ENCODE results near the gene CTDSP2.
"Not testable (repeated sequence)": the region's sequence is repeated elsewhere in the genome, so short reads cannot be mapped to it uniquely, and the experiment has no call there.

Gene CTDSP2, protein sequence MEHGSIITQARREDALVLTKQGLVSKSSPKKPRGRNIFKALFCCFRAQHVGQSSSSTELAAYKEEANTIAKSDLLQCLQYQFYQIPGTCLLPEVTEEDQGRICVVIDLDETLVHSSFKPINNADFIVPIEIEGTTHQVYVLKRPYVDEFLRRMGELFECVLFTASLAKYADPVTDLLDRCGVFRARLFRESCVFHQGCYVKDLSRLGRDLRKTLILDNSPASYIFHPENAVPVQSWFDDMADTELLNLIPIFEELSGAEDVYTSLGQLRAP

DNA sequence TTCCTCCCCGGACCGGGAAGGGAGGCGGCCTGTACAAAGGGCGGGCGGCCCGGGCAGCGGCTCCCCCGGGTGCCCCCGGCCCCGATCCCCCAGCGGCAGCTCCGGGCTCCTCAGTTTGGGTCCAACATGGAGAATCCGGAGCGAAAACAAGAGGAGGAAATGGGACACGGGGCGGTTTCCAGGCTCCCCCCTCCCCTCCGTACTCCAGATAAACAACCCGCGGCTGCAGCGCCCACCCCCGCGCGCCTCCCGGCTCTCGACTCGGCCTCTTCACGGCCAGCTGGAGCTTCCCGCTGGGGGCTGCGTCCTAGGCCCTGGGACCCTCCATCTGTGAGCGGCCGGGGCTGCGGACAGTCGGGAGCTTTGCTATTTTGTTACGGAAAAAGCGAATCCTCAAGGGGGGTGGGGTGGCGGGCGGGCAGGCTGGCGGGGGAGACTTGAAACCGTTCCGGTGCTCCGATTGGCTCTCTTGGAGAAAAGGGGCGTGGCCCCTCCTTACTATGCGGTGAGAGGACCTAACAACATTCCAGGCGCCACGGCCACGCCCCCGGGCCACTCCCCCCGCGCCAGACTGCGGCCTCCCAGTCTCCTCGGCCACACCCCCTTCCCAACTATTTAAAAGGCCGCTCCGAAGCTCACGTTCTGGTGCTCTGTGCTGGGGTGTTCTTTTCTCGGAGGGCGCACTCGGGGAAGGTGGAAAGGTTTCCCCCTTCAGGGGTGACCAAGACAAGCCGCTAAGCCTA is at the start of gene CTDSP2:
Gene CTDSP2, minus strand, starts transcription at position 153 of the 743 bp plus-strand sequence. CDS start 294 bp downstream, outside the sequence.
- peak; percentile 87 for DNase-seq (ENCODE audit: low read depth)

DNA sequence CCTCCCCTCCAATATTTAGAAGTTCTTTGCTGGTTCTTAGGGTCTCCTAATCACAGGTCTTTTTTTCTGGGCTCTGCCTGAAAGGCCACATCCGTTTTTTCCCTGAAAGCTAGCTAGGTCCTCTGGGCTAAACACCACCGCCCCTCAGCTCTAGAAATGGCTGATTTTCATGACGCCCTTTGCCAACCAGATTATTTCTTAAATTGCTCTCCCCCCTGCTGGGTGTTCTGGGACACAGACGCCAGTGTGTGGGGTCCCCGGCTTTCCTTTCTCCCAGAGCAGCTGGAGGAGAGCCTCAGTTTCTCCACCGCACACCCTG is 49.5 kb upstream of the CTDSP2 start:
- DNase-seq (ENCODE audit: low read depth), result no peak

DNA sequence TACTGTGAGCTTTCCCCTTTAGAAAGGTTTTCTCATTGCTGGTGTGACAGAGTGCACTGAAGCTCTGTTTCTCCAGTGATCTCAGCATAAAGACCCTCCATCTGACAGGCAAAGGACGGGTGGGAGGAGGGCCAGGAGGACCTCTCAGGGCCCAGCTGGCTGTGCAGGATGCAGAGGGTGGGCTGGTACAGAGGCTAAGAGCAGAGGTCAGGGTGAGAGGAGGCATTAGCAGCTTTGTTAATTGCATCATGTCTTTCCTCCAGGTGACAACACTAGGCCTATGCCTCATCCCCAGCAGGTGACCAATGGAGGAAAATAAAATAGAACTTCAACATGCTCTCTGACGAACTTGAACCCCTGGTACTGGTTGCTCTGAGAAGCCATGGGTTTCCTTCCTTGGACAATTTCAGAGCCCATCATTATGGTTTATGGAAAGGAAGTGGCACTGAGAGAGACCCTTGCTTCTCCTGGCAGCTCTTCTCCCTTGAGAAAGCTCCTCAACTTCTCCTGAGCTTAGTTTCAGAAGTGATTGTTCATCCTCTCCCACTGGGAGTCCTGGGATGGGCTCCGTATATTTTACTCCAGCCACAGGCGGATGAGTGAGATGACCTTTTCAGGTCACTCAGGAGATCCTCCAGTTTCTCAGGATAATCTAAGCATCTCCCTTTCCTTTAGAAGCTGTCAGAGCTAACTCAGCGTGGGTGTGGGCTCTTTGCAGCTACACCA is 49.0 kb upstream of the CTDSP2 start:
- no peak for DNase-seq (ENCODE audit: low read depth)

DNA sequence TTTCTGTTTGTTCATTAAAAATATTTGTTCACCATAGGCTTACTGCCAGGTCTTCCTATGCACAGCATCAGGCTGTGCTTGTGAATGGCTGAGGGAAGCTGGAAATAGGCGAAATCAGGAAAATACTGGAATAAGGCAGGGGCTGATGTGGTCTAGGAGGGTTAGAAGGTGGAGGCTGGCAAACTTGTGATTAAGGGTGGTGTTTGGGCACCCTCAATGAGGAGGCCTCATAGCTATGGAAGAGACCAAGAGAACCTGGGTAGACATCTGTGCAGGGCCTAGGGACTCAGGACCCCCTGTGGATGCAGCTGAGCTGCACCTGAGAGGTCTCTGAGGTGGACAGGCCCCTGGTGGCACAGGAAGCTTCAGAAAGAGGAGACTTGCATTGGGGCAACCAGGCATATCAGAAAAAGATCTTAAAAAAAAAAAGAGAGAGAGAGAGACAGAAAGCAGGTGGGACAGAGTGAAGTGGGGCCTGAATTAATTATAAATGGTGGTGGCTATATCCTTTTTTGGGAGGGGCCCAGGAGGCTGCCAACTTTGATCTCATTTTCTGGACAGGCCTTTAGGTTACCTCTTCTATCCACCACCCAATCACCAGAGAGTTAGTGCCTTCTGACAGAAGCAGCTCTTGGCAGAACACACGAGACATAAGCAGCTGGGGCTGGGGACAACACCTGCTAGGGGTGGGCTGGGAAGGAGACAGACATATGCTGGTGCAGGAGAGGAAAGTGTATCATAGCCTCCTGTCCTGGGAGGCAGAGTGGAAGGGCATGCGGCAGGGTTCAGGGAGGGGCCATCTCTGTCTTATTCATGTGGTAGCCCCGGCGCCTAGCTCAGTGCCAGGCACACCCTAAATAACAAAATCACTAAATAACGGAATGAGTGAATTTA is 48.1 kb upstream of the CTDSP2 start:
- no peak for DNase-seq (ENCODE audit: low read depth)

DNA sequence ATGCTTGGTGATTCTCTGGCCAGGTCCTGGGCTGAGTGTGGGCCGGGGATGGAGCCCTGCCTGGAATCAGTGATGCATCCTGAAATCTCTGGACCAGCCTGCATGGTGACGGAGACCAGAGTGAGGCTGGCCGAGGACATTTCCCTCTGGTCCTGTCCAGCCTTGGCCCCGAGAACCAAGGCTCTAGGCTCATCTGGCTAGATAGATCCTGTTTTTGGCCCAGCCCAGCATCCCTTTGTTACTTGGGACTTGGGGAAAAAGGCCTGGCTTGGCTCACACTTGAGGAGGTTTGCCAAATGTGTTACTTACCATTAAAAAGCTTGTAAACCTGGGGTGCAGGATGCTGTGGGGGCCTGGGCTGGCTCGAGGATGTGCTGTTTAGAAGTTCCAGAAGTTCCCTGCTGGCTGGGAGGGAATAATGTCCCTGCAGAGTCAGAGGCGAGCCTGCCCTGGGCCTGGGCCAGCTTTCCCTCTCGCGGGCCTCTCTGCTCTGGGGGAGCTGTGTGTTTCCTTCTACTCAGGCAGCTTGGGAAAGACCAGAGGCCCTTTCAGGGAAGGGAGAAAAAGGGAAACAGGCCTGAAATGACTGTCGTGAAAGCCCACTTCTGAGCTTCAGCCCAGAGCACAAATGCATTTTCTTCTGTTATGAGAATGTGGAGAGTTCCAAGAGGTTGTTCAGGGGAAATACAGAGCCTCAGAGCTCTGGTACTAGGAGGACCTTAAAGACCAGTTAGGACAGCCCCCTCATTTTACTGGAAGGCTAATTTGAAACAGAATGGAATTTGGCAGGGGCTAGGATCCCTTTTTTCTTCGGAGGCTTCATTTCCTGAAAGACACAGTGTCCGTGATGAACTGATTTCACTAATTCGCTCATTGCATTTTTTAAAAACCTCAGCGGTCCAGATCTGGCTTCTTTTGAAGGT is 47.2 kb upstream of the CTDSP2 start:
- DNase-seq (ENCODE audit: low read depth), result no peak

DNA sequence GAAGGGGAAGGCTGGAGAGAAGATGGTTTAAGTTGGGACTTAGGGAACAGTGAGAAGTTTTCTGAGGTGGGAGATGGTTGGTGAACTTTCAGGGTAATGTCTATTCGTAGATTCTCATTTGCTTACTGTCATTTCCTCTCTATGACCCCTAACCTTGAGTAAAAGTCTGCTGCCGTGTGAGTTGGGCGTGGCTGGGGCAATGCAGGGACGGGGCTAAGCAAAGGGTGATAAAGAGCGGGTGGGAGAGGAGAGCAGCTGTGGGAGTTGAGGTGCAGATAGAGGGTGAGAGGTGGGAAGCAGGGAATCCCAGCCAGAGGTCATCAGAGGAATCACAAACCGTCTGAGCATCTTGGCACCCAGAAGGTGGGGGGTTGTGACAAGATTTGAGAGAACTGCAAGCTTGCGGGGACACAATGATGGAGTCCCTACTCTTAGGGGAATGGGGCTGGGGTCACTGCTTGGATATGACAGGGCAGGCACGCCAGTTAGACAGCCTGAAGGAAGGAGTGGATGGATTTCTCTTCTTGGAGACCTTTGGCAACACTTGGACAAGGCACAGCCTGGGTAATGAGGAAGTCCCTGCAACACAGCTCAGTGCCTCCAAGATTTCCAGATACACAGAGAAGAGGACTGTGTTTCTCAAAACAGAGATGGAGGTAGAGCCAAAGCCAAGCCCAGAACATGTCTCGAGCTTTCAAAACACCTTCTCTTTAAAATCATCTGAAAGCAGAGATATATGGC is 45.9 kb upstream of the CTDSP2 start:
- no peak for DNase-seq (ENCODE audit: low read depth)

DNA sequence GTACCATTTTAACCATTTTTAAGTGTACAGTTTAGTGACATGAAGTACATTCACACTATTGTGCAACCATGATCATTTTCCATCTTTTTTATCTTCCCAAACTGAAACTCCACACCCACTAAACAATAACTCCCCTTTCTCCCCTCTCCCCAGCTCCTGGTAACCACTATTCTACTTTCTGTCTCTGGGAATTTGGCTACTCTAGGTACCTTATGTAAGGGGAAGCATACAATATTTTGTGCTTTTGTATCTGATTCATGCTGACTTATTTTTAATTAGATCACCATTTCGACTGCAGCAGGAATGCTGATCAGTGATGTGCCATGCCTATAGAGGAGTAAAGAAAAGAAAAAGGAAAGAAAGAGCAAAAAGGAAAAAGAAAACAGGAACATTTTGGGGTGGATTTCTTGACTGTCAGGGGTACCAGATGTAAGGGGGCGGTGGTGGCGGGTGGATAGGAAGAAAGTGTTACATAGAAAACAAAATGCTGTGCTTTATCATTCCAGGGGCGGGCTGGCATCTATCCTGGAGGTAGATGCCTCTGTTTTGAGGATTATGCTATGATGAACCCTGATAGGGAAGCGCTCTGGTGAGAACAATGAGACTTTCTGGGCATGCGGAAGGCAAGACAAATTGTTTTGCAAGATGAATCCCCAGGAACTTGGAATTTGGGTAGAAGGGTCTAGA is 45.2 kb upstream of the CTDSP2 start:
- DNase-seq (ENCODE audit: low read depth), result no peak

DNA sequence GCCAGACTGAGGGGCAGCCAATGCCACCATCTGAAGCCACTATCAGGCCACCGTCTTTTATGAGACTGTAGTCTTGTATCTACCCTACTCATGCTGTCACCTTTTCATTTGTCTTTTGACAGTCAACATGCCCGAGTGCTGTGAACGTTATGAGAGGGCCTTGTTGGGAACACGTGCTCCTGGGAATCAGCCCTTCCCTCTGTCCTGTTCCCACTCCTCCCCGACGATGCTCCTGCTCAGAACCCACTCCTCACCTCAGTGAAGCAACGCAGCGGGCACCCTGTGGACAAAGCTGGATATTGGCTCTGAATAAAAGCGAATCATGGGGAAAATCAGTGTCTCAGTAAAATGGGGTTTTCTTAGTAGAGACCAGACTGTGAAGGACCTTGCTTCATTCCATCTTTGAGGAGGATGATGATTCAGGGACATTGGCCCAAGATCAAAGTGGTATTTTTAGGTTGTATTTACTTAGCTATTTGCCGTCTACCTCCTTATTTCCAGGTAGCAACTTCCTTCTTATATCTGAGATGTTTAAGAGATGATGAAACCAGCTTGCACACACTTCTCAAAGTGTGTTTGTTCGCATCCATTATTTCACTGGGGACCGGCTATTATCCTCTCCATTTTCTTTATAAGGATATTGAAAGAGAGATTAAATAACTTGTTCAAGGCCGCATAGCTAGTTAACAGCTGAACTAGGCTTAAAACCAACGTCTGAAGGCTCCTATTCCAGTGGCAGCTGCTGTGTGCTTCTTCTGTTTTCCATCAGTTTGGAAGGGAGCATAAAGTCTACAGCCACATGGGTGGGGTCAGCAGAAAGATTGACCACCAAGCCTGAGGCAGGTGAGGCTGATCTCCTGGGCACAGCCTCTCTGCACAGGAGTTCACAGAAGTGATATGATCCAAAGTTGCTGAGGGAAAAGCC is 43.9 kb upstream of the CTDSP2 start:
- DNase-seq (ENCODE audit: low read depth), result no peak

DNA sequence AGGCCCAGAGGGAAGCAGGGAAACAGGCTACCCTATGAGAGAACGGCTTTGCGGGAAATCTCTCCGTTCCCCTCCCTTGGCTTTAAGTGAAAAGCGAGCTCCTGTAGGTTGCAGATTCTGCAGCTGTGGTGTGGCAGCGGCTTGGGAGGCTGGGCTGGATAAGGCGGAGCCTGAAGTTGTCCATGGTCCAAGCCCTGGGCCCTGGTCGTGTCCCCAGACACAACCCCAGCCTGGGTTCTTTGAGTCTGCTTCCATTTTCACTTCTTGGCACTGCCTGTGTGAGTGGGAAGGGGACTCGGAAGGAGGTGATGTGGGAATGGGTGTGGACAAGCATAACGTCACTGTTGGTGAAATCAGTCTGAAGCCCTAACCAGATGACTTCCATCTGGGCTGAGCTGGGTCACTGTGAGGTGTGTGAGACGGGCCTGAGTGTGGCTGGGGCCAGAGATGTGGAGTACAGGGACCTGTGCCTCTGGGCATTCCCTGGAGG is 43.0 kb upstream of the CTDSP2 start:
- DNase-seq (ENCODE audit: low read depth), result no peak

DNA sequence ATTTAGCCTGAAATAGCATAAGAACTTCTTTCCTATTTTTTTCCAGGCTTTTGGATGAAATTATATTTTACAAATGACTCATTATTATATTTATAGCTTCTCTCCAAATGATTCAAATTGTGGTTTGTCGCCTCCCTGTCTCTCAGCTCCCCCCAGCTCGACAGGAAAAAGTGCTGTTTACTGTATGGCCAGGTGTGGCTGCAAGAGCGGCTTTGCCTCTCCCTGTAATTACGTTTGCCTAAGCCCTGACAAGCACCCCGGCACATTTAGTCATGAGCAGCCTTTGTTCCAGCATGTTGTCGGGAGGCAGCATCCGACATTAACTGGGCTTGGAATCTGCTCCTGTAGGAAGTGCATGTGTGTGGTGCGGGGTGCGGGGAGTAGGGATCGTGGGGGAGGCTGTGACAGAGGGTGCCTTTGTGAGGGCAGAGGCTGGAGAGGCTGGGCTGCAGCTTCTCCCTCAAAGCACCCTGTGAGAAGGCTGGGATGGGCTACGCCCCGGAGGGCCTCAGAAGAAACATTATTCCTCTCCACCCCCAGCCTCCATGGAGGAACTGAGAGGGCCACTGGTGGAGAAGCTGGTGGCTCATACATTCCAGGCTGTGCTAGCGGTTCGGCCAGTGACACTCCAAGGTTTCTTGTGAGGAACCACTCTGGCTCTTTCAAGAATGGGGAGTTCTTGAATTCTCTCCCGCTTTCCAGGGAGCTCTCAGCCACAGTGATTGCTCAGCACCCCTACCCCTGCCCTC is 42.1 kb upstream of the CTDSP2 start:
- no peak for DNase-seq (ENCODE audit: low read depth)

DNA sequence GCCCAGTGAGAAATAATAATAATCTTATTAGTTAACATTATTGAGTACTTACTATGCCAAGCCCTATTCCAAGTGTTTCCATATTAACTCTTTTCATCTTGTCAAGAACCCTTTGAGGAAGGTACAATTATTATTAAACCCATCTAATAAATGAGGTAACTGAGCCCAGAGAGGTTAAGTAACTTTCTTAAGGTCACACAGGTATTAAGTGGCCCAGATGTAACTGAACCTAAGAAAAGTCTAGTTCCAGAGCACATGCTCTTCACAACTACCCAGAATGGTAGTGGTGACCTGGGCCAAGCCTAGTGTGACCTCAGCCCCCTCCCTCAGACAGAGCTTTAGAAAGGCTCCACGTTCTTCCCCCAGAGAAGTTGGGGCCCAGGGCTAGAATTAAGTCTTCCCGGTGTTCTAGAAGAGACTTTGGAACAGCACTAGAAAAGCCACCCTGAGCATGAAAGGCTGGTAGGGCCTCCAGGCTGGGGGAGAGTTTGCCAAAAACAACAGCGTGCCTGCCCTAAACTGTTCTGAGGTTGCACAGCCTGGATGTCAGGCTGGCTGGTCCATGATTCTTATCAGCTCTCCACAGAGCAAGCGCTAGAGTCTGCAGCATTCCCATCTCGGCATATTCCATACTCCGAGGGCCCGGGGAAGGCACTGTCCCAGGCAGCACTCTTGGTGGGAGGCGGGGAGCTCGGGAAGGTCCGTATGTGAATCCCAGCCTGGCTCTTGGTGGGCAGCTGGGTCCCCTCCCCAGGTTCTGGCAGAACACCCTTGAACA is 41.3 kb upstream of the CTDSP2 start:
- DNase-seq (ENCODE audit: low read depth), result no peak

DNA sequence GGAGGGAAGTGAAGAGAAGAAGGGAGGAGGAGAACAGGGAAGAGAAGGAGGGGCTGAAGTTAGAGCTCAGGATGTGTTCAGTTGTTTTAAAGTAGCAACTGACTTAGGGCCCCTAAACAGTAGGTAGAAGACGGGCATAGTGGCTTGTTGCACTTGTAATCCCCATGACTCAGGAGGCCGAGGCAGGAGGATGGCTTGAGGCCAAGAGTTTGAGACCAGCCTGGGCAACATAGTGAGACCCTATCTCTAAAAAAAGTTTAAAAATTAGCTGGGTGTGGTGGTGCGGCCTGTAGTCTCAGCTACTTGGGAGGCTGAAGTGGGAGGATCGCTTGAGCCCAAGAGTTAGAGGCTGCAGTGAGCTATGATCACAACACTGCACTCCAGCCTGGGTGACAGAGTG is 40.4 kb upstream of the CTDSP2 start:
- DNase-seq (ENCODE audit: low read depth), result not testable (repeated sequence)

DNA sequence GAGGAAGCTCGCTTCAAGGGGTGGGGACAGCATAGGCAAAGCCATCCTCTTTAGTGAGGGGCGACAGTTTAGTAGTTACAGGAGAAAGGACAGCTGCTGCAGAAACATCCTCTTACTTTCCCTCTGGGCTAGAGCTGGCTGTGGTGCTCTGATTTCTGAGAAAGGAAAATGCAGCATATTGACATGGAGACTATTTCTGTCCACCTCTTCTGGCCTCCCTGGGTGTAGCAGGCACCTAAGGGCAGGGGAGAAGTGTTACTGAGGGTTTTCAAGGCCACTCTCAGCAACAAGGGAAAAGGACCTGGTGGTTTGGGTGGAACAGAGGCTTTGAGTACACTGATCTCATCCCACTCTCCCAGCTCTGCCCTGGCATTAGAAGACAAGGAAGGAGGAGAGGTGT is 40.0 kb upstream of the CTDSP2 start:
- no peak for DNase-seq (ENCODE audit: low read depth)

DNA sequence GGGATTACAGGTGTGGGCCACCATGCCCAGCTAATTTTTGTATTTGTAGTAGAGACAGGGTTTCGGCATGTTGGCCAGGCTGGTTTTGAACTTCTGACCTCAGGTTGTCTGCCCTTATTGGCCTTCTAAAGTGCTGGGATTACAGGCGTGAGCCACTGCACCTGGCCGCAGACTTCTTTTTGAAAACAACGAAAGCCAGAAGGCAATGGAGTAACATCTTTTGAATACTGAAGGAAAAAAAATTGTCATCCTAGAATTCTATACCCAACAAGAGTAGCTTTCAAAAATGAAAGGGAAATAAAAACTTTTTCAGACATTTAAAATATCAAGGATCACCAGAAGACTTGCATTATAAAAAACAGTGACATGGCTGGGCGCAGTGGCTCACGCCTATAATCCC is 38.7 kb upstream of the CTDSP2 start:
- DNase-seq (ENCODE audit: low read depth), result no peak

DNA sequence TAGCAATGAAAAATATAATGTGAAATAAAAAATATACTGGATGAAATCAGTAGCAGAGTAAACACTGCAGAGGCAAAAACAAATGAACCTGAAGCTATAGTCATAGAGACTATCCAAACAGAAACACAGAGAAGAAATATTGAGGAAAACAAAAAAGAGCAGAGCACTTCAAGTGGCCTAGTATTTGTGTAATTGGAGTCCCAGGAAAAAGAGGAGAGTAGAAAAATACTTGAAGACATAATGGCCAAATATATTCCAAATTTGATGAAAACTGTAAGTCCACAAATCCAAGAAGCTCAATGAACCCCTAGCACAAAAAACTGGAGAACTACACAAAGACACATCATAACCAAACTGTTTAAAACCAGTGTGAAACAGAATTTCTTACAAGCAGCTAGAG is 37.2 kb upstream of the CTDSP2 start:
- DNase-seq (ENCODE audit: low read depth), result no peak

DNA sequence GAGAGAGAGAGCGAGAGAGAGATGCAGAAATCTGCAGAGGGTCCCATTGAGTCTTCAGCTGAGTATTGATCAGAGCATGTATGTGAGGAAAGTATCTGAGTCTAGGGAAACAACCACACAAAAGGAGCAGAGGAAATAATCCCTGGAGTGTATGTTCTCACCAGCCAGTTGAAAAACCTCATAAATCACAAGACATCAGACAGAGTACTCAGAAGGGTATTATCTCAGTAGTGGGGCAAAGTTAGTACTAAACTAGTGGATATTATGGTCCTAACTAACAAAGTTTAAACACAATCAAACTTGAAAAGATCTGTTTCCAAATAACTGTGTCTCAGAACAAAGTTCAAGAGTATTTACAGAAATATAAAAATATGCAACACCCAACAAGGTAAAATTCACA is 36.5 kb upstream of the CTDSP2 start:
- no peak for DNase-seq (ENCODE audit: low read depth)

DNA sequence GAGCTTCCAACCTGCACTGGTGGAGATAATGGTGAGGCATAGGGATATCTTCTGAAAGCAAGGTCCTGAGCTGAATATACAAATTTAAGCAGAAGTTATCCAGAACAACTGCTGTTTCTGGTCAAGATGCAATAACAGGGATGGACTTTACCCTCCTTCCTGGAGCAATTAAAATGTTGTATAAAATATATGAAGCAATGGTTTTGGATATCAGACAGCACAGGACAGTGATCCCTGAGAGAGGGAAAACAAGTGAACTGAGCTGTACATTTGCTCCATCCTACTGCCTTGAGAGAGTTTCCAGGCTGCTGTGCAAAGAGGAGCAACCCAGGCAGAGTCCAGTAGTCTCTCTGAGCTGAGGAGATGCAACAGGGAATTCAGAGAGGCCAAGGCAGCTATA is 36.0 kb upstream of the CTDSP2 start:
- DNase-seq (ENCODE audit: low read depth), result no peak

All from T-helper 22 cell (primary cell).